HG03097 (cell line): ENCODE results near the gene ZNF879.

ENCODE experiments used
- ATAC-seq: cut with Tn5 transposase; IDR thresholded peaks from one replicate; pipeline ENCODE4 v1.9.1; 2021; ENCODE audit not compliant: unreplicated experiment, low FRiP score

Gene ZNF879

GRCh38 chr5:179023528-179024189, at the start of gene ZNF879:
ZNF879 (plus strand) TSS chr5:179023804; CDS start chr5:179025005, 1,201 bp downstream.
- peak; percentile 91 for ATAC-seq

GRCh38 chr5:178981381-178981780, 42.2 kb upstream of the ZNF879 start:
- no peak for ATAC-seq

GRCh38 chr5:178982941-178983340, 40.7 kb upstream of the ZNF879 start:
- ATAC-seq, result no peak

GRCh38 chr5:178983728-178984127, 39.9 kb upstream of the ZNF879 start:
- ATAC-seq, result no peak

GRCh38 chr5:178984145-178985072, 39.2 kb upstream of the ZNF879 start:
- ATAC-seq, result no peak

- ATAC-seq, result no peak
Observed at GRCh38 chr5:178986326-178986960, 37.2 kb upstream of the ZNF879 start.

GRCh38 chr5:178988436-178989220, 35.0 kb upstream of the ZNF879 start:
- ATAC-seq, result no peak

- no peak for ATAC-seq
Observed at GRCh38 chr5:178989311-178989710, 34.3 kb upstream of the ZNF879 start.

GRCh38 chr5:178990491-178990890, 33.1 kb upstream of the ZNF879 start:
- no peak for ATAC-seq

- ATAC-seq, result no peak
Observed at GRCh38 chr5:178991190-178992145, 32.1 kb upstream of the ZNF879 start.

- ATAC-seq, result no peak
Observed at GRCh38 chr5:178992291-178992895, 31.2 kb upstream of the ZNF879 start.

GRCh38 chr5:178993236-178993765, 30.3 kb upstream of the ZNF879 start:
- no peak for ATAC-seq

GRCh38 chr5:178993955-178994579, 29.5 kb upstream of the ZNF879 start:
- no peak for ATAC-seq

- ATAC-seq, result no peak
Observed at GRCh38 chr5:178994580-178995340, 28.8 kb upstream of the ZNF879 start, which contains the start of gene GRM6. GRM6 (minus strand) TSS chr5:178995320; CDS start chr5:178994944, 376 bp downstream.

GRCh38 chr5:178995341-178995690, 28.3 kb upstream of the ZNF879 start:
- ATAC-seq, result no peak

GRCh38 chr5:178996156-178996555, 27.4 kb upstream of the ZNF879 start:
- ATAC-seq, result no peak

GRCh38 chr5:178997191-178997590, 26.4 kb upstream of the ZNF879 start:
- no peak for ATAC-seq

- no peak for ATAC-seq
Observed at GRCh38 chr5:178998441-178998840, 25.2 kb upstream of the ZNF879 start.
